ENCODE data around the gene RRP12.
"Not testable (repeated sequence)": the region's sequence is repeated elsewhere in the genome, so short reads cannot be mapped to it uniquely, and the experiment has no call there.

RRP12 gene

DNA sequence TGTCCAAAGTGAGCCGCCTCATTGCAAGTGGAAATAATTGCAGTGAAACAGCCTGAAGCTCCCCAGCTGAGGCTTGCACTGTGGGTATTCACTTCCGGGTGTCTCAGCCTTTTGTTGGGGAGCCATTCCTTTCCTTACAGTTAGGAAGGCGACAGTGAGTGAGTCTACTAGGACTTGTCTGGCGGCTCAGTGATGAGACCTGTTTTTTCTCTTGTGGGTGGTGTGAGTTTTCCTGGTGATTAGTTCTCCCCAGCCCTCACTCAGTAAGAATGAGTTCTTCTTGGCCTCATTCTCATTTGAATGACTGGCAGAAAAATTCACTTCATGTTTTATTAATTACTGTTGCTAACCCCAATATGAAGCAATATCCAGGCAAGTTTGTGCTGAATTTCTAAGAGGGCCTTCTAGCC lies 27.4 kb upstream of the RRP12 start:
- Histone ChIP-seq H3K27ac (ENCODE audit: insufficient read depth, low read length, poor library complexity, severe bottlenecking) (peak overlapping the region; percentile 81), H3K9me3 (ENCODE audit: control insufficient read depth, low read length) (no peaks in the 10 kb centered on the region), H3K27me3 (replicated peaks; ENCODE audit: control insufficient read depth, insufficient read depth, low read length, poor library complexity, severe bottlenecking) (no peaks in the 10 kb centered on the region), H3K4me3 (ENCODE audit: insufficient read depth, low read depth, low read length, poor library complexity, severe bottlenecking) (peak overlapping the region; percentile 5), H3K36me3 (ENCODE audit: control insufficient read depth, insufficient read depth, low read length) (peaks cover 29% of the 10 kb centered on the region), H3K4me1 (ENCODE audit: control insufficient read depth, insufficient read depth, low read length, poor library complexity, severe bottlenecking) (peaks cover 27% of the 10 kb centered on the region)
- DNase-seq: peak in 1 of 3 donors; percentile 25

DNA sequence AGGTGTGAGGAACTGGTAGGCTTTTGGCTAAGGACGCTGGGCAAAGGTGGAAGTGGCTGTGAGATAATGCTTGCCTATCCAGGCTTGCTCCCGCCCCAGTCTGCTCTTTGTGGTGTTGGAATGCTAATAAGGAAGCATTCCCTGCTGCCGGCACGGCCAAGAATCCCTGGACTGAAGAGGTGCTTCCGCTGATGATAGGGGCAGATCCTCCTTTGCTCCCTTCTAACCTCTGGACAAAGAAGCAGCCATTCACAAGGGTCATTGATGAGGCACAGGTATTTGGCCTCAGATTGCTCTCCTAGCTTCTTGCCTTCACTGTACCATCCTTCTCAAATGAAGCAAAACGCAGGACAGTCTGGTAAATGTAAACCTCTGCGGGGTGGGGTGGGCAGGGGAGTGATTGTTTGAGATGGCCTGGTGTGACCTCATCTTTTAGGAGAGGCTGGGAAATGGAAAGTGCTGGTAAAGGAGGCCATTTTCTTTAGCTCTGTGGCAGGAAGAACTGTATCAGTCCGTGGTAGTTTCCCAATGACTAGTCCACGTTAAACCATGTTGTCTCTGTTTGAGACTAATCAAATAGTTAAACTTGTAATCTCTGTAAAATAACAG lies 26.5 kb upstream of the RRP12 start:
- H3K27ac ChIP-seq (ENCODE audit: insufficient read depth, low read length, poor library complexity, severe bottlenecking): peak overlapping the region; percentile 81
- H3K4me3 ChIP-seq (ENCODE audit: insufficient read depth, low read depth, low read length, poor library complexity, severe bottlenecking): peak overlapping the region; percentile 85
- DNase-seq: no peak
- H3K9me3 ChIP-seq (ENCODE audit: control insufficient read depth, low read length): no peaks in the 10 kb centered on the region
- H3K36me3 ChIP-seq (ENCODE audit: control insufficient read depth, insufficient read depth, low read length): peaks cover 25% of the 10 kb centered on the region
- peaks cover 27% of the 10 kb centered on the region for H3K4me1 ChIP-seq (ENCODE audit: control insufficient read depth, insufficient read depth, low read length, poor library complexity, severe bottlenecking)
- no peaks in the 10 kb centered on the region for H3K27me3 ChIP-seq (replicated peaks; ENCODE audit: control insufficient read depth, insufficient read depth, low read length, poor library complexity, severe bottlenecking)

DNA sequence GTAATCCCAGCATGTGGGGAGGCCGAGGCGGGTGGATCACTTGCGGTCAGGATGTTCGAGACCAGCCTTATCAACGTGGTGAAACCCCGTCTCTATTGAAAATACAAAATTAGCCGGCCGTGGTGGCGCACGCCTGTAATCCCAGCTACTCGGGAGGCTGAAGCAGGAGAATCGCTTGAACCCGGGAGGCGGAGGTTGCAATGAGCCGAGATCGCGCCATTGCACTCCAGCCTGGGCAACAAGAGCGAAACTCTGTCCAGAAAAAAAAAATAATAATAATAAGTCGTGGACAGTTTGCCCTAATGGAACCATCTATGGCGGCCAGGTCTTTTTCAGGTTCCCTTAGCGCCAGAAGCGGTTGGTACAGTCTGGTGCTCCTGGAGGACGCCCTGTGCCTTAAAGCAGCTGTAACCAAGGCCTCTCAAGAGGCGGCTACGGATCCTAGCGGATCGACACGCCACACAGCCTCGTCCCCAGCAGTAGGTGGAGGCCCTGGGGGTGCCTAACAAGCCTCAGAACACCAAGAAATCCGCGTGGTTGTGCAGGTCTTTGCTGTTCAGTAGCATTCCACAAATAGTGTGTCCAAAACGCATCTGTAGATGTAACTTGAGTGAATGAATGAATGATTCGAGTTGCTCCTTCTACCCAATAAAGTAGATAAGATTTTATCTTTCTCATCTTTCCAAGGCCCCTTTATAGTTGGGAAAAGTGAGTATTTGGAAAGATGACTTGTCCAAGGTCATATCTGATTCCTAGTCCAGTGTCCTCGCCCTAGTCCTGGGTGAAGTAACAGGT lies 25.8 kb upstream of the RRP12 start:
- H3K4me3 ChIP-seq (ENCODE audit: insufficient read depth, low read depth, low read length, poor library complexity, severe bottlenecking): peak overlapping the region; percentile 85
- H3K27me3 ChIP-seq (replicated peaks; ENCODE audit: control insufficient read depth, insufficient read depth, low read length, poor library complexity, severe bottlenecking): no peaks in the 10 kb centered on the region
- H3K27ac ChIP-seq (ENCODE audit: insufficient read depth, low read length, poor library complexity, severe bottlenecking): peak overlapping the region; percentile 81
- no peaks in the 10 kb centered on the region for H3K9me3 ChIP-seq (ENCODE audit: control insufficient read depth, low read length)
- peaks cover 27% of the 10 kb centered on the region for H3K4me1 ChIP-seq (ENCODE audit: control insufficient read depth, insufficient read depth, low read length, poor library complexity, severe bottlenecking)
- no peak for DNase-seq
- H3K36me3 ChIP-seq (ENCODE audit: control insufficient read depth, insufficient read depth, low read length): peaks cover 22% of the 10 kb centered on the region

DNA sequence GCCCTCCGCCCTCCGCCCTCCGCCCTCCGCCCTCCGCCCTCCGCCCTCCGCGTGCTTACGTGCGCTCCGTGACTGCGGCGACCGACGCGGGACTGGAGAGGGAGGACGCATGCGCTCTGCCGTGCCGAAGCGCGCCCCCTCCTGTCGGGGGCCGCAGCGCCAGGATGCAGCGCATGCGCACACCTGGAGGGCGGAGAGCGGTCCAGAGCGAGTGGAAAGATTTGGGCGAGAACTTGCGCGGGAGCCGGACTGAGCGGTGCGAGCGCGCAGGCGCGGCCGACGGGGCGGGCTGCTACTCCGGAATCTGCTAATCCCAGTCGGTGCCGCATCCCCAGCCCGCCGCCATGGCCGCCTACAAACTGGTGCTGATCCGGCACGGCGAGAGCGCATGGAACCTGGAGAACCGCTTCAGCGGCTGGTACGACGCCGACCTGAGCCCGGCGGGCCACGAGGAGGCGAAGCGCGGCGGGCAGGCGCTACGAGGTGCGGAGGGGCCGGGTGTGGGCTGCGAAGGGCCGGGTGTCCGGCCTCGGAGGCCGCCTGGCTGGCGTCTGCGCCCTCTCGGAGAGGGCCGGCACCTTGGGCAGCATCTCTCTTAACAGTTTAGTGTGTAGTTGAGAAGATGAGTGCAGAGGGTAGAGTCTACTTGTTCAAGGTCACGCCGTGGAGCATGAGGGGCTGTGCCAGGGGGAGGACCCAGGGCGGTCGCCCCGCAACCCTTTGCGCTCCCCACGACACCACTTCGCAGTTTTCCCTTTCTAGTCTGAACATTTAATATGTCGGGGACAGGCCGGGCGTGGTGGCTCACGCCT lies 25.0 kb upstream of the RRP12 start, which contains the start of gene PGAM1:
TSS of gene PGAM1 (plus strand) at position 228 of the 812 bp plus-strand sequence. CDS start at position 345, 117 bp downstream.
- Histone ChIP-seq H3K27me3 (replicated peaks; ENCODE audit: control insufficient read depth, insufficient read depth, low read length, poor library complexity, severe bottlenecking) (no peaks in the 10 kb centered on the region), H3K27ac (ENCODE audit: insufficient read depth, low read length, poor library complexity, severe bottlenecking) (peak within 1 kb of the TSS; percentile 81), H3K9me3 (ENCODE audit: control insufficient read depth, low read length) (no peaks in the 10 kb centered on the region), H3K36me3 (ENCODE audit: control insufficient read depth, insufficient read depth, low read length) (peaks cover 14% of the 10 kb centered on the region), H3K4me1 (ENCODE audit: control insufficient read depth, insufficient read depth, low read length, poor library complexity, severe bottlenecking) (peaks cover 27% of the 10 kb centered on the region), H3K4me3 (ENCODE audit: insufficient read depth, low read depth, low read length, poor library complexity, severe bottlenecking) (peak within 1 kb of the TSS; percentile 85)
- DNase-seq: peak; percentile 94 to 95 (median 95)

DNA sequence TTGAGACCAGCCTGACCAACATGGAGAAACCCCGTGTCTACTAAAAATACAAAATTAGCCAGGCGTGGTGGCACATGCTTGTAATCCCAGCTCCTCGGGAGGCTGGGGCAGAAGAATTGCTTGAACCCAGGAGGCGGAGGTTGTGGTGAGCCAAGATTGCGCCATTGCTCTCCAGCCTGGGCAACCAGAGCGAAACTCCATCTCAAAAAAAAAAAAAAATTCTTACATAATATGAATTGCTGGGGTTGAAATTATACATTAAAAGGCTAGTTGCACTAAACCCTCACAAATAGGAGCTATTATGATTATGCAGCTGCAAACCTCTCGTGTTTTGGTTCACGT lies 22.6 kb upstream of the RRP12 start:
- H3K4me3 ChIP-seq (ENCODE audit: insufficient read depth, low read depth, low read length, poor library complexity, severe bottlenecking): not testable (repeated sequence)

DNA sequence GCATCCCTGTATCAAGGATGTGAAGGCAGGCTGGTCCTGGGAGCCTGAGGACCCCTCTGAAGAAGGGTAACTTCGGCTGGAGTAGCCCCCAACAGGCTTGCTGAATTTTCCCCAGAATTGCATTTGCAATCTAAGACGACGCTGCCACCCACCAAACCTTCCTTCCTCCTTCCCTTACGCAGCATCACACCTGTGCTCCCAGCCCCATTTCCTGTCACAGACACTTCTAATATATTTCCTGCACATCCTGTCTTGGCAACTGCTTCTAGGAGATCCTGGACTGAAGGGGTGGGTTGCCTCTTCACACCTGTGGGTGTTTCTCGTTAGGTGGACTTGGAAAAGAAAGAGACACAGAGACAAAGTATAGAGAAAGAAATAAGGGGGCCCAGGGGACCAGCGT lies 15.4 kb upstream of the RRP12 start:
- peaks cover 21% of the 10 kb centered on the region for H3K4me1 ChIP-seq (ENCODE audit: control insufficient read depth, insufficient read depth, low read length, poor library complexity, severe bottlenecking)

More for the DNA sequence above, 22.6 kb upstream of the RRP12 start:
- DNase-seq; H3K27ac ChIP-seq (ENCODE audit: insufficient read depth, low read length, poor library complexity, severe bottlenecking); H3K9me3 ChIP-seq (ENCODE audit: control insufficient read depth, low read length); H3K27me3 ChIP-seq (replicated peaks; ENCODE audit: control insufficient read depth, insufficient read depth, low read length, poor library complexity, severe bottlenecking); H3K36me3 ChIP-seq (ENCODE audit: control insufficient read depth, insufficient read depth, low read length): not testable (repeated sequence)
- H3K4me1 ChIP-seq (ENCODE audit: control insufficient read depth, insufficient read depth, low read length, poor library complexity, severe bottlenecking): peaks cover 33% of the 10 kb centered on the region

DNA sequence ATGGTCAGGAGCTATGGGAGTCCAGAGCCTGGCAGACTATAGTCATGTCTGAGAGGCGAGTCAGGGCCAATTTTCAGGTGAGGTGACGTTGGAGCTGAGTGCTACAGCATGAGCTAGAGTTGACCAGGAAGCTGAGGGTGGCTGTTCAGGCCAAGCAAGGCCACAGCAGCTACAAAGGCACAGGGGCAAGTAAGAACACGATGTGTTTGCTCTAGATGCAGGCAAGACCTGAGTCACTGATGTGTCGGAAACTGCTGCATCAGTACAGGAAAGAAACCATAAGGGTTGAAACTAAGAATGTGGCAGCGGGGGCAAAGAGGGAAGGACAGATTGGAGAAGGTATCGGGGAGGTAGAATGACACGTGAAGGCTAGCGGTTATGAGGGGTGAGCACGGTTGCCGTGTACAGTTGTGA lies 11.8 kb upstream of the RRP12 start:
- no peak overlapping the region for H3K4me3 ChIP-seq (ENCODE audit: insufficient read depth, low read depth, low read length, poor library complexity, severe bottlenecking)
- H3K27me3 ChIP-seq (replicated peaks; ENCODE audit: control insufficient read depth, insufficient read depth, low read length, poor library complexity, severe bottlenecking): no peaks in the 10 kb centered on the region
- H3K27ac ChIP-seq (ENCODE audit: insufficient read depth, low read length, poor library complexity, severe bottlenecking): no peak overlapping the region
- no peaks in the 10 kb centered on the region for H3K36me3 ChIP-seq (ENCODE audit: control insufficient read depth, insufficient read depth, low read length)
- DNase-seq: no peak
- H3K9me3 ChIP-seq (ENCODE audit: control insufficient read depth, low read length): no peaks in the 10 kb centered on the region
- peaks cover 15% of the 10 kb centered on the region for H3K4me1 ChIP-seq (ENCODE audit: control insufficient read depth, insufficient read depth, low read length, poor library complexity, severe bottlenecking)

More for the DNA sequence above, 15.4 kb upstream of the RRP12 start:
- no peak overlapping the region for H3K27ac ChIP-seq (ENCODE audit: insufficient read depth, low read length, poor library complexity, severe bottlenecking)
- H3K36me3 ChIP-seq (ENCODE audit: control insufficient read depth, insufficient read depth, low read length): no peaks in the 10 kb centered on the region
- no peaks in the 10 kb centered on the region for H3K27me3 ChIP-seq (replicated peaks; ENCODE audit: control insufficient read depth, insufficient read depth, low read length, poor library complexity, severe bottlenecking)
- H3K4me3 ChIP-seq (ENCODE audit: insufficient read depth, low read depth, low read length, poor library complexity, severe bottlenecking): no peak overlapping the region
- DNase-seq: no peak
- no peaks in the 10 kb centered on the region for H3K9me3 ChIP-seq (ENCODE audit: control insufficient read depth, low read length)

DNA sequence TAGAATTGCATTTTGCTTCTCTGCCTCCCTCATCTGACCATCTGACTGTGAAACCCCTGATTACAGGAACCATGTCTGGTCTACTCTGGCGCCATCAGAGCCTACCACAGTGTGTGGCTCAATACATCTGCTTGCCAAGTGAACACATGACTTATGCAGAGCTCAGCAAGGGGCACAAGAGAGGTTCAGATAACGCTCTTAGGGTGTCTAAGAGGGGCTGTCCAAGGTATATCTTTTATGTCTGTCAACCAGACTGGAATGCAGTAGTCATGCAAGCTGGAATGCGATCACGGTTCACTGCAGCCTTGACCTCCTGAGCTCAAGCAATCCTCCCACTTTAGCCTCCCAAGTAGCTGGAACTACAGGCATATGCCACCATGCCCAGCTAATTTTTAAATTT lies 10.3 kb upstream of the RRP12 start:
- no peaks in the 10 kb centered on the region for H3K36me3 ChIP-seq (ENCODE audit: control insufficient read depth, insufficient read depth, low read length)
- no peaks in the 10 kb centered on the region for H3K9me3 ChIP-seq (ENCODE audit: control insufficient read depth, low read length)
- H3K27me3 ChIP-seq (replicated peaks; ENCODE audit: control insufficient read depth, insufficient read depth, low read length, poor library complexity, severe bottlenecking): no peaks in the 10 kb centered on the region
- H3K4me3 ChIP-seq (ENCODE audit: insufficient read depth, low read depth, low read length, poor library complexity, severe bottlenecking): no peak overlapping the region
- no peak overlapping the region for H3K27ac ChIP-seq (ENCODE audit: insufficient read depth, low read length, poor library complexity, severe bottlenecking)
- DNase-seq: no peak
- H3K4me1 ChIP-seq (ENCODE audit: control insufficient read depth, insufficient read depth, low read length, poor library complexity, severe bottlenecking): peaks cover 15% of the 10 kb centered on the region

DNA sequence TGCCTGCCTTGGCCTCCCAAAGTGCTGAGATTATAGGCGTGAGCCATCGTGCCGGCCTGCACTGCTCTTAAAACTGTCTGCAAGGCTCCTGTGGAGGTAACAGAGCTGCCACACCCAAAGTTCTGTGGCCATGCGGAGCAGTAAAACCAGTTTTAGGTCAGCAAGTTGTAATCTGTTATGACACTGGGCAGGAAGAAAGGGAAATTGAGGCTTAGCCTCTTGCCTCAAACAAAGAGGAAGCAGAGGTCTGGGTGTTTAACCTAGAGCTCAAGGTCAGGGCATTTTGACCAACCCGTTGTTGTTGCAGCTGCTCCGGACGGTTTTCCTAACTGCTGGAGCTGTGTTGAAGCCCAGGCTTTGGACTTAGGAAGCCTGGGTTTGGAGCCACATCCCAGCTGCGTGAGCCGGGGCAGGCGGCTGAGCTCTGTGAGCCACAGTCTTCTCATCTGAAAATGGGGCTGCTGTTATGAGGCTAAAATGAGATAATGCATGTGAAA lies 7.4 kb upstream of the RRP12 start:
- no peak overlapping the region for H3K4me3 ChIP-seq (ENCODE audit: insufficient read depth, low read depth, low read length, poor library complexity, severe bottlenecking)
- peaks cover 5% of the 10 kb centered on the region for H3K4me1 ChIP-seq (ENCODE audit: control insufficient read depth, insufficient read depth, low read length, poor library complexity, severe bottlenecking)
- no peak overlapping the region for H3K27ac ChIP-seq (ENCODE audit: insufficient read depth, low read length, poor library complexity, severe bottlenecking)
- no peak for DNase-seq
- H3K36me3 ChIP-seq (ENCODE audit: control insufficient read depth, insufficient read depth, low read length): no peaks in the 10 kb centered on the region
- H3K27me3 ChIP-seq (replicated peaks; ENCODE audit: control insufficient read depth, insufficient read depth, low read length, poor library complexity, severe bottlenecking): no peaks in the 10 kb centered on the region
- no peaks in the 10 kb centered on the region for H3K9me3 ChIP-seq (ENCODE audit: control insufficient read depth, low read length)

DNA sequence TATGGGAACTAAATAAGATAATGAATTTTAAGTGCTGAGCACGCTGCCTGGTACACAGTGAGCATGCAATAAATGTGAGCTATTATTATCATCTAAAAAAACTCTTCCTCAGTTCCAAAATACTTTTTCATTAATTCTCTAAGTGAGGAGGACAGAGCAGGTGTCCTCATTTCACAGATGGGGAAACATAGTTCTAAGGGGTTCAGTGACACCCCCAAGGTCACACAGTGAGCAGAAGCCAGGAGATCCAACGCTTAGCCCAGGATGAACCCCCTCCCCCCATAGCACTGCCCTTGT lies 6.8 kb upstream of the RRP12 start:
- Histone ChIP-seq H3K27ac (ENCODE audit: insufficient read depth, low read length, poor library complexity, severe bottlenecking) (no peak overlapping the region), H3K4me1 (ENCODE audit: control insufficient read depth, insufficient read depth, low read length, poor library complexity, severe bottlenecking) (peaks cover 5% of the 10 kb centered on the region), H3K36me3 (ENCODE audit: control insufficient read depth, insufficient read depth, low read length) (no peaks in the 10 kb centered on the region), H3K27me3 (replicated peaks; ENCODE audit: control insufficient read depth, insufficient read depth, low read length, poor library complexity, severe bottlenecking) (no peaks in the 10 kb centered on the region), H3K4me3 (ENCODE audit: insufficient read depth, low read depth, low read length, poor library complexity, severe bottlenecking) (no peak overlapping the region), H3K9me3 (ENCODE audit: control insufficient read depth, low read length) (no peaks in the 10 kb centered on the region)
- no peak for DNase-seq
